ENCODE measurements around the gene NUTM2B.
"Not testable (repeated sequence)": the region's sequence is repeated elsewhere in the genome, so short reads cannot be mapped to it uniquely, and the experiment has no call there.

NUTM2B gene

DNA sequence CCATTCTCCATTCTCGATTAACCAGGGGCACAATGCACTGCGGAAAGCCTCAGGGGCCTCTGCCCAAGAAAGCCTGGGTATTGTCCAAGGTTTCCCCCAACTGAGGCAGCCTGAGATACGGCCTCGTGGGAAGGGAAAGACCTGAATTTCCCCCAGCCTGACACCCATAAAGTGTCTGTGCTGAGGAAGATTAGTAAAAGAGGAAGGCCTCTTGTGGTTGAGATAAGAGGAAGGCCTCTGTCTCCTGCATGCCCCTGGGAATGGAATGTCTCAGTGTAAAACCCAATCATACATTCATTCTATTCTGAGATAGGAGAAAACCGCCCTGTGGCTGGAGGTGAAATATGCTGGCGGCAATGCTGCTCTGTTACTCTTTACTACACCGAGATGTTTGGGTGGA lies 41.8 kb downstream of the NUTM2B start:
- DNase-seq, result not testable (repeated sequence)

DNA sequence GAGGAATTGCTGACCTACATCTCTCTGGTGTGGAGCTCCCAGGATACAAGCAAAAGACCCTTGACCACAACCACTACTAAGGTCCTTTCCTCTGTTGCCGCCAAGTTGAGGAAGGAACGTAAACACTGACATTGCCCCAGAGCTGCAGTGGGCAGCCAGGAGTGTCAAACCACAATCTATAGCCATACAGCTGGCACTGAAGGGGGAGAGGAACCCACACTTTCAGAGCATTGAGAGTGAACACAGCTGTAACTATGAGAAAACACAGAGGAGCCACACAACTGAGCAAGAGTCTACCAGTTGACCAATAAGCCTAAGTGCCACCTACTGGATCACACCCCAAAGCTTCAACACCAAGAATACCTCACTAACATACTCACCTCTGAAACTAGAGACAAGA lies 45.5 kb downstream of the NUTM2B start:
- DNase-seq, result not testable (repeated sequence)

DNA sequence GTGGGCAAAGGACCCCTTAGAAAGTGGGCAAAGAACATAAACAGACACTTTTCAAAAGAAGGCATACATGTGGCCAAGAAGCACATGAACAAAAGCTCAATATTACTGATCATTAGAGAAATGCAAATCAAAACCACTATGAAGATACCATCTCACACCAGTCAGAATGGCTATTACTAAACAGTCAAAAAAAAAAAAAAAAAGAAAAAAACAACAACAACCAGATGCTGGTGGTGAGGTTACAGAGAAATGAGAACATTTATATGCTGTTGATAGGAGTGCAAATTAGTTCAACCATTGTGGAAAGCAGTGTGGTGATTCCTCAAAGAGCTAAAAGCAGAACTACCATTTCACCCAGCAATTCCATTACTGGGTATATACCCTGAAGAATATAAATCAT lies 50.6 kb downstream of the NUTM2B start:
- DNase-seq, result not testable (repeated sequence)

DNA sequence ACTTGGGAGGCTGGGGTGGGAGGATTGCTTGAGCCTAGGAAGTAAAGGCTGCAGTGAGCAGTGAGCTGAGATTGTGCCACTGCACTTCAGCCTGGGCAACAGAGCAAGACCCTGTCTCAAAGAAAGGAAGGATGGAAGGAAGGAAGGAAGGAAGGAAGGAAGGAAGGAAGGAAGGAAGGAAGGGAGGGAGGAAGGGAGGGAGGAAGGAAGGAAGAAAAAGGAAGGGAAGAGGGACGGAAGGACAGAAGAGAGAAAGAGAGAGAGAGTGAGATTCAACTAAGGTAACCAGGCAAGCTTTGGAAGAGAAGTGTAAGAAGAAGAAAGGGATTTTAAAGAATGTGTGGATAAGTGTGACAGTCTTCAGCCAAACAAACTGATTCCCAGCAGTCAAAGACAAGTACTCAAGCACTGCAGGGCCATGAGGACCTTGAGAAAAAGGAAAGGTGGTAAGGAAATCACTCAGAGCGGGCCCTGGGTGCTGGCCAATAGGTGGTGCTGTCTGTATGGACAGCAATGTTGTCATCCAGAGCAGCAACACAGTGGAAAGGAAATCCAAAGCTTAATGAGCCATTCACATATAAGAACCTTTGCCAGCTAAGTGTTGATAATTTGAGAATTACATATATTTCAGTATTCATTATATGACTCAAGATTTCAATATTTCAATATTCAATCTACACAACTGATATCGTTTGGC lies 55.4 kb downstream of the NUTM2B start:
- DNase-seq, result not testable (repeated sequence)
